ENCODE results near the gene FGF3.

The FGF3 gene

DNA sequence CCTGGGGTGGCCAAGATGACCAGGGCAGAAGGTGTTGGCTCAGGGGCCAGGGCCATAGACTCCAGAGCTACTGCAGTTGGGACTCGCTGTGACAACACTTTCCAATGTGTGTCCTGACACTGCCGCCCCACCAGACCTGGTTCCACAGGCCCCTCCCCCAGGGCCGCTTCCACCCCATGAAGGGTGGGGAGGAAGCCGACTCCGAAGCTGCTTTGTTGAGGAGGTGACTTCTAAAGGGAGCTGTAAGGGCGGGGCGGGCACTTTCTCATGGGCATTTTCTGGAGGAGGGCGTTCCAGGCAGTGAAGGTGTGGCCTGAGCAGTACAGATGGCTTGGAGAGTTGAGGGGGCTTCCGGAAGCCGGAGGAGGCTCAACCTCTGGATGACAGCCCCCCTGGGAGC is 6.3 kb downstream of the FGF3 start:
- TF ChIP-seq, protein P1, sequence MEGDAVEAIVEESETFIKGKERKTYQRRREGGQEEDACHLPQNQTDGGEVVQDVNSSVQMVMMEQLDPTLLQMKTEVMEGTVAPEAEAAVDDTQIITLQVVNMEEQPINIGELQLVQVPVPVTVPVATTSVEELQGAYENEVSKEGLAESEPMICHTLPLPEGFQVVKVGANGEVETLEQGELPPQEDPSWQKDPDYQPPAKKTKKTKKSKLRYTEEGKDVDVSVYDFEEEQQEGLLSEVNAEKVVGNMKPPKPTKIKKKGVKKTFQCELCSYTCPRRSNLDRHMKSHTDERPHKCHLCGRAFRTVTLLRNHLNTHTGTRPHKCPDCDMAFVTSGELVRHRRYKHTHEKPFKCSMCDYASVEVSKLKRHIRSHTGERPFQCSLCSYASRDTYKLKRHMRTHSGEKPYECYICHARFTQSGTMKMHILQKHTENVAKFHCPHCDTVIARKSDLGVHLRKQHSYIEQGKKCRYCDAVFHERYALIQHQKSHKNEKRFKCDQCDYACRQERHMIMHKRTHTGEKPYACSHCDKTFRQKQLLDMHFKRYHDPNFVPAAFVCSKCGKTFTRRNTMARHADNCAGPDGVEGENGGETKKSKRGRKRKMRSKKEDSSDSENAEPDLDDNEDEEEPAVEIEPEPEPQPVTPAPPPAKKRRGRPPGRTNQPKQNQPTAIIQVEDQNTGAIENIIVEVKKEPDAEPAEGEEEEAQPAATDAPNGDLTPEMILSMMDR (IDR thresholded peaks at IDR 0.05; ENCODE audit: low read depth, low read length) = no peak
- H3K4me3 ChIP-seq (replicated peaks in 1 of 2; ENCODE audit: low read depth in 2 of 2, low read length in 2 of 2) = no peak overlapping the region
- DNase-seq (ENCODE audit: low read depth in 2 of 2) = no peak

GRCh38 chr11:69812256-69812655 is 7.0 kb downstream of the FGF3 start:
- no peak for DNase-seq (ENCODE audit: low read depth in 2 of 2)
- TF ChIP-seq, protein P1 (IDR thresholded peaks at IDR 0.05; ENCODE audit: low read depth, low read length) = no peak
- H3K4me3 ChIP-seq (replicated peaks in 1 of 2; ENCODE audit: low read depth in 2 of 2, low read length in 2 of 2) = no peak overlapping the region

DNA sequence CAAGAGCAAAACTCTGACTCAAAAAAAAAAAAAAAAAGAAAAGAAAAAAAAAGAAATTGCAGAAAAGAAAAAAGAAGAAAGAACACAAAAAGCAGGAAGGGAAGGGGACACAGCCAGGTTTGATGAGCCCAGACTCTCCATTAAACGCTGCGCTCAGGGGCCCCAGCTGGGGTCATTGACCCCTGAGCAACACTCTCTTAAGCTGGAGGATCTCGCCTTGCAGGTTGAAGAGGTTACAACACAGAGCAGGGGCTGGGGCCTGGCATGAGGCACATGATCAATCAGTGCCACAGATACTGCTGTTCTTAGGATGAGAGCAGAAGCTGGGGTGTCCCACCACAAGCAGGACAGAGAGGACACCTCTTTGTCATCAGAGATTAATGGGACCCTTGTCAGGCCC is 7.8 kb downstream of the FGF3 start:
- TF ChIP-seq, protein P1 (IDR thresholded peaks at IDR 0.05; ENCODE audit: low read depth, low read length) = no peak
- no peak overlapping the region for H3K4me3 ChIP-seq (replicated peaks in 1 of 2; ENCODE audit: low read depth in 2 of 2, low read length in 2 of 2)
- no peak for DNase-seq (ENCODE audit: low read depth in 2 of 2)

DNA sequence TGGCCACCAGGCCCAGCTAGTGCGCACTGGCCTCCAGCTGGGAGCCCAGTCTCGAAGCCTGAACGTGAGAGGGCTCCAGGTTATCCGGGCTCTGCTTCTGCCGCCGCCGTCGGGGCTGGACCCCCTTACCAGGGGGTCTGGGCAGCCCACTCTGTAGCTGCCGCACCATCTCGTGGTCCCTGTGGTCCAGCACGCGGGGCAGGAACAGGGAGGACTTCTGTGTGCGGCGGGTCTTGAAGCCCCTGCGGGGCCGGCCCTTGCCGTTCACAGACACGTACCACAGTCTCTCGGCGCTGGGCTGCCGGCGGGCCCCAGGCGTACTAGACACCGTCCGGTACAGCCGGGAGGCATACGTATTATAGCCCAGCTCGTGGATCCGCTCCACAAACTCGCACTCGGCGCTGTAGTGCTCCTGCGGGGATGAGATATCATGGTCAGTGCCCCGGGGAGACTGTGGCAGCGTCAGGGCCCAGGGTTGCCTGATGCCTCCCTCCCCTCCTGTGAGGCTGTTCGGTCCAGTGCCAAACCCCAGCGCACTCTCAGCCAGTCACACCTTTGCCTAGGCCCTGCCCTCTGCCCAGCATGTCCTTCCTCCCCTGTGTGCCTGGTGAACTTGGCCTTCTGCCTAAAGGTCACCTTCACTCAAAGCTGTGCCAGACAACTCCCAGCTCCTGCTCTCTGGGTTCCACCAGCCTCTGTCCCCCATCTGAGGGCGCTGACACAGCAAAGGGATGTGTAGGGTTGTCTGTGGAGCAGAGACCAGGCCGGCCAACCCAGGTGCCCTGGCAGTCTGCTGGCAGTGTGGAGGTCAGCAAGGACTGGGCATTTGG is 8.7 kb downstream of the FGF3 start:
- TF ChIP-seq, protein P1 (IDR thresholded peaks at IDR 0.05; ENCODE audit: low read depth, low read length) = no peak
- H3K4me3 ChIP-seq (replicated peaks in 1 of 2; ENCODE audit: low read depth in 2 of 2, low read length in 2 of 2) = no peak overlapping the region
- no peak for DNase-seq (ENCODE audit: low read depth in 2 of 2)

- peak in 1 of 2 donors; percentile 48 for DNase-seq (ENCODE audit: low read depth in 2 of 2)
- TF ChIP-seq, protein P1 (IDR thresholded peaks at IDR 0.05; ENCODE audit: low read depth, low read length) = no peak
- no peak overlapping the region for H3K4me3 ChIP-seq (replicated peaks in 1 of 2; ENCODE audit: low read depth in 2 of 2, low read length in 2 of 2)
These were observed 10.5 kb downstream of the FGF3 start for GRCh38 chr11:69808667-69809086.

DNA sequence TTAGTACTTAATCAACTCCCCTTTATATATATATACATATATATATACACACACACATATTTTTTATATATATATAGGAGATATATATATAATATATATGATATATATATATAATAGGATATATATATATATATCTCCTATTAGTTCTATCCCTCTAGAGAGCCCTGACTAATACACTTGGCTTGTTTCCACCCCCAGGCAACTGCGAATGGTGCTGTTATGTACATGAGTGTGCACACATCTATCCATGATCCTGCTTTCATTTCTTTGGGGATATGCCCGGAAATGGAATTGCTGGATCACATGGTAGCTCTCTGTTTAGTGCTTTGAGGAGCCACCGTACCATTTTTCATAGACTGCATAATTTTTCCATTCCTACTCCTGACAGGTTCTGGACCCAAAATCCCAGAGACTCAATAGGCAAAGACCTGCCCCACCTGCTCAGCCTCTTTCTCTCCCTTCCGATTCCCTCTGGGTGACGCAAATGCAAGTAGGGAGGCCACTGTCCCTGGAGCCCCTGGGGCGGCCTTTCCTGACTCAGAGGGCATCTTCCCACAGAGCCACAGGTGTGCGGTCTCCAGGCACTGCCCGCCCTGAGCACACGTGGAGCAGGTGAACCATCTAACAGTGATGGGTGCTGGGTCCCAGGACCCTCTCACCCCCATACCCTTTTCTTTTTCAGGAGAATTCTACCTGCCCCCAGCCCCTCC is 12.0 kb downstream of the FGF3 start:
- no peak overlapping the region for H3K4me3 ChIP-seq (replicated peaks in 1 of 2; ENCODE audit: low read depth in 2 of 2, low read length in 2 of 2)
- peak; percentile 5 to 32 for DNase-seq (ENCODE audit: low read depth in 2 of 2)
- TF ChIP-seq, protein P1 (IDR thresholded peaks at IDR 0.05; ENCODE audit: low read depth, low read length) = no peak
